ENCODE measurements around the gene PPARA.

The PPARA gene

GRCh38 chr22:46239261-46240048 lies 89.1 kb downstream of the PPARA start:
- no peak for TF ChIP-seq MAX (IDR thresholded peaks at IDR 0.05)
- TF ChIP-seq CEBPB (IDR thresholded peaks at IDR 0.05), result no peak
- no peak for TF ChIP-seq ZBTB7A (IDR thresholded peaks at IDR 0.05; ENCODE audit: low read depth)
- TF ChIP-seq YY1 (IDR thresholded peaks at IDR 0.05; ENCODE audit: low read depth), result no peak
- no peak for TF ChIP-seq FOXM1 (IDR thresholded peaks at IDR 0.05; ENCODE audit: borderline replicate concordance, low read depth)
- TF ChIP-seq REST (IDR thresholded peaks at IDR 0.05; ENCODE audit: low read depth), result no peak
- TF ChIP-seq TAF1 (IDR thresholded peaks at IDR 0.05; ENCODE audit: low read depth), result no peak
- no peak for TF ChIP-seq CREB1 (IDR thresholded peaks at IDR 0.05; ENCODE audit: low read depth)
- no peak for TF ChIP-seq RAD21 (IDR thresholded peaks at IDR 0.05; ENCODE audit: low read depth)
- TF ChIP-seq NFIC (IDR thresholded peaks at IDR 0.05), result no peak
- TF ChIP-seq TEAD4 (IDR thresholded peaks at IDR 0.05), result no peak
- TF ChIP-seq TCF12 (IDR thresholded peaks at IDR 0.05; ENCODE audit: low read depth), result no peak
- no peak for TF ChIP-seq EP300 (IDR thresholded peaks at IDR 0.05; ENCODE audit: borderline replicate concordance)
- TF ChIP-seq USF1 (IDR thresholded peaks at IDR 0.05), result no peak
- no peak for TF ChIP-seq EGR1 (IDR thresholded peaks at IDR 0.05)

- TF ChIP-seq EGR1 (IDR thresholded peaks at IDR 0.05) (no peak), YY1 (IDR thresholded peaks at IDR 0.05; ENCODE audit: low read depth) (no peak), ZBTB7A (IDR thresholded peaks at IDR 0.05; ENCODE audit: low read depth) (no peak), FOXM1 (IDR thresholded peaks at IDR 0.05; ENCODE audit: borderline replicate concordance, low read depth) (no peak), RAD21 (IDR thresholded peaks at IDR 0.05; ENCODE audit: low read depth) (no peak), EP300 (IDR thresholded peaks at IDR 0.05; ENCODE audit: borderline replicate concordance) (no peak), NFIC (IDR thresholded peaks at IDR 0.05) (no peak), MAX (IDR thresholded peaks at IDR 0.05) (no peak), REST (IDR thresholded peaks at IDR 0.05; ENCODE audit: low read depth) (no peak), TAF1 (IDR thresholded peaks at IDR 0.05; ENCODE audit: low read depth) (no peak)
Measured at GRCh38 chr22:46240073-46240472, 89.7 kb downstream of the PPARA start.

GRCh38 chr22:46240506-46240905 lies 90.2 kb downstream of the PPARA start:
- TF ChIP-seq FOXM1 (IDR thresholded peaks at IDR 0.05; ENCODE audit: borderline replicate concordance, low read depth), result no peak
- no peak for TF ChIP-seq RAD21 (IDR thresholded peaks at IDR 0.05; ENCODE audit: low read depth)

GRCh38 chr22:46240907-46241306 lies 90.6 kb downstream of the PPARA start:
- TF ChIP-seq NFIC (IDR thresholded peaks at IDR 0.05), result no peak

- TF ChIP-seq TEAD4 (IDR thresholded peaks at IDR 0.05) (no peak), YY1 (IDR thresholded peaks at IDR 0.05; ENCODE audit: low read depth) (no peak), RAD21 (IDR thresholded peaks at IDR 0.05; ENCODE audit: low read depth) (no peak), CEBPB (IDR thresholded peaks at IDR 0.05) (no peak), EP300 (IDR thresholded peaks at IDR 0.05; ENCODE audit: borderline replicate concordance) (no peak), ZBTB7A (IDR thresholded peaks at IDR 0.05; ENCODE audit: low read depth) (no peak), MAX (IDR thresholded peaks at IDR 0.05) (no peak), NFIC (IDR thresholded peaks at IDR 0.05) (no peak), FOXM1 (IDR thresholded peaks at IDR 0.05; ENCODE audit: borderline replicate concordance, low read depth) (no peak)
Measured at GRCh38 chr22:46241396-46242007, 91.2 kb downstream of the PPARA start.

- TF ChIP-seq TCF12 (IDR thresholded peaks at IDR 0.05; ENCODE audit: low read depth) (no peak), FOXM1 (IDR thresholded peaks at IDR 0.05; ENCODE audit: borderline replicate concordance, low read depth) (no peak), EP300 (IDR thresholded peaks at IDR 0.05; ENCODE audit: borderline replicate concordance) (no peak), NFIC (IDR thresholded peaks at IDR 0.05) (no peak), CREB1 (IDR thresholded peaks at IDR 0.05; ENCODE audit: low read depth) (no peak), CEBPB (IDR thresholded peaks at IDR 0.05) (no peak), TAF1 (IDR thresholded peaks at IDR 0.05; ENCODE audit: low read depth) (no peak), EGR1 (IDR thresholded peaks at IDR 0.05) (no peak), YY1 (IDR thresholded peaks at IDR 0.05; ENCODE audit: low read depth) (no peak), RAD21 (IDR thresholded peaks at IDR 0.05; ENCODE audit: low read depth) (no peak), MAX (IDR thresholded peaks at IDR 0.05) (no peak), REST (IDR thresholded peaks at IDR 0.05; ENCODE audit: low read depth) (no peak), ZBTB7A (IDR thresholded peaks at IDR 0.05; ENCODE audit: low read depth) (no peak)
Measured at GRCh38 chr22:46242076-46242475, 91.8 kb downstream of the PPARA start.
